HG02852 (cell line): ENCODE measurements around the gene CBX2.

Experiments
- ATAC-seq: cut with Tn5 transposase; IDR thresholded peaks from one replicate; pipeline ENCODE4 v1.9.1; 2021; ENCODE audit warnings: mild to moderate bottlenecking, moderate library complexity; ENCODE audit not compliant: unreplicated experiment

CBX2 gene

DNA sequence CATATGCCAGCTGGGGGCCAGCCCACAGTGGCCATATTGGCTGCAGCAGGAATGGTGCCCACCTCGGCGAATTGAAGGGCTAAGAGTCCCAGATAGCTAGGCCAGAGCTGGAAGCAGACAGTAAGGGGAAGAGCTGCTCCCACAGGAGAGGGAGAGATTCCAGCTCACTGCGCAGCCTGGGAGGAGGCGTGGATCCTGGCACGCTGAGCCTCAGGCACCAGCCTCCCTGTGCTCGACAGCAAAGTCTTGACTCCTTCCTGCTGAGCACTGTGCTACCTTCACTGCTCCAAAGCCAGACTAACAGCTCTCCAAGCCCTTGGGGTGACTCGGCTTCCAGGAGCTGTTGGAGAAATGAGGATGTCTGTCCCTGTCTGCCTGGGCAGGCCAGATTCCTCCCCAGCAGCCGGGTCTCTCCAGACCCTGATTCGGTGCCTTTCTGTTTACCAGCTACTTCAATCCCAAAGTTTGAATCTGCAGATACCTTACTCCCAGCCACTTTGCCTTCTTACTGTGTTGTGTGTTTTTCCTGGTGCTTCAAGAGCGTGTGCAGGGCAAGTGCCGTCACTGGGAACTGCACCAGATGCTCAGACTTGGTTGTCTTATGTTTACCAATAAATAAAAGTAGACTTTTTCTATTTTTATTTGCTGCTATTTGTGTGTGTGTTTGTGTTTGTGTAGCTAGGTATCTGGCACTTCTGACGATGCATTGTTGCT is 9.1 kb downstream of the CBX2 start:
- ATAC-seq = no peak

DNA sequence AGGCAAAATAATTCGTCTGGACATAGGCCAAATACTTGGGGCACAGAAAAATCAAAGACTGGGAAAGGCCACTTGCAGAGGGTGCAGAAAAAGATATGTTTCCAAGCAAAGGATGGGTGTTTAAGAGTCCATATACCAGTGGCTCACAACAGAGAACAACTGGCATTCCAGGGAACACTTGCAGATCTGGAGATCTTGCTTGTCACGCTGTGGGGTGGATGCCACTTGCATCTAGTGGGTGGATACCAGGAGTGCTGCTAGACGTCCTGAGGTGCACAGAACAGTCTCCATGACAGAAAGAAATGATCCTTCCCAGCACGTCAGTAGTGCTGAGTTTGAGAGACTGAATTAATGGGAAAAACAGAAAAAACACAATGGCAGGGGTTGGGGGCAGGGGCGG is 10.5 kb downstream of the CBX2 start:
- ATAC-seq = no peak

DNA sequence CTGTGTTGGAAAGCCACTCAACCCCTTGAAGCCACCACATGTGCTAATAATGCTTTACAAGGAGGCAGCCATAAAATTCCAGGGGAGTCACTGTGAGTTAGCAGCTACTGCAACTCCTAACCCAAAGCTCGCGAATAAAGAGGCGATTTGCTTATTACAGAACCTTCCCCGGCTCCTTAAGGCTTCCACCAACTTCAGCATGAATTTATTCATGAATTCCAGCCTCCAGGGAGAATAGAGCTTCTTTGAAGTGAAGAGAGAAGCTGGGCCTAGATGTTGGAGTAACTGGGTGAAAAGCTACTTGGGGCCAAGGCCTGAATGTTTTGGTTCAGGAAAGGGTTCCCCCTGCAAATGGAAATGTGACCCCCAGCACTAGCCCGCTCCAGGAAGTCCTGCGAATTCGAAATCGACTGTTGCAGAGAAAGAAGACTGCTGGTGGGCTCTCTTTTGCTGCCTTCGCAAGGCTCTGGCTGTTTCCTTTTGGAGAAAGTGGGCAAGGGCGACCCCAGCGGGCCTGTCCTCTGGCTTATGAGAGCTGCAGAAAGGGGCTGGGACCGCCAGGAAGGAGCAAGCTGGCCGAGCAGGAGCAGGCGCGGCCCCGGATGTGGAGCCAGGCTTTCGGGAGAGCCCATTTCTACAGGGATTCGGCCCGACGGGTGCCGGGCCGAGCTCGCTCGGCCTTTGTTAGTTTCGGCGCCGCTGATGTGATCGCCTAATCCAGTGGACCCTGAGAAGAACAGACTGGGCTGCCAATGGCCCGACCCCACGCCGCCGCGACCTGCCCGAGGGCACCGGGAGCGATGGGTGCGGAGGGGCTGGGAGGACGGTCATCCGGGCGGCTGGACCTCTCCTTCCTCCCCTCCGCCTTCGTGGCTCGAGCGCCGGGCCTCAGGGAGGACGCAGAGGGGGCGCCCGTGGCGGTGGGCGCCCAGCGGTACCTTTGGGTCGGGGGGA is 11.3 kb downstream of the CBX2 start:
- no peak for ATAC-seq

DNA sequence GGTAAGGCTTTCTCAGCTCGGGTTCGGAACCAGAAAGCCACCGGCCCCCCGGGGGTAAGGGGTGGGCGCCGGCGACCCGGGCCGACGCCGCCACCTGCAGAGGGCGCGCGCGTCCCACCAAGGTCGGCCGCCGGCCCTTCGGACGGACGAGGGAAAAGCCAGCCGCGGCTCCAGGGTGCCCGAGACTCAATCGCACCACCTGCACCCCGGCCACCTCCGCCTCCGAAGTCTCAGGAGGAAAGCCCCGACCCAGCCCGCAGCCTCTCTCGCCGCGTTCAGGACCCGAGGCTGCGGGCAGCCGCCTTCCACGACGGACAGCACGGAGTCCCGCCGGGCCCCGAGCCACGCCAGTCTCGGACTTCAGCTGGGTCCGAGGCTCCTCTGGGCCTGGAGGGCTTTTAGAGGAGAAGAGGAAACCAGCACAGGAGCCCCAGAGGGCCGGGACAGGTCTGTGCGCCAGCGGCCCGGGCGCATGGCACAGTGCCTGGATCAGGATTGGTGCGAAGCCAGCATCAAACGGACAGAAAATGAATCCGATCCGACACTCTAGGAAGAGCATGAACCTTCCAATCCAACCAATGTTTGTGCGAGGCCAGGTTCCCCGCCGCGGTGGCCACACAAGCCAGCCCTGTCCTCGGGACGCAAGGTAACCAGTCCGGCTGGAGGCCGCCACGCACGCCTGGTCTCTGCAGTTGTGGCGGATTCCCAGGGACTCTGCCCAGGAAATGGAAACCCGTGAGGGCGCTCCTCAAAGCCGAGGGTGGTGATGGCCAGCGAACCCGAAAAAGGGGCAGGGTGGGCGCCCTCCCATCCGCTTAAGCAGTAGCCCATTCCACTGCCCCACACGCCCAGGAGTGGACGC is 12.2 kb downstream of the CBX2 start:
- ATAC-seq = no peak

DNA sequence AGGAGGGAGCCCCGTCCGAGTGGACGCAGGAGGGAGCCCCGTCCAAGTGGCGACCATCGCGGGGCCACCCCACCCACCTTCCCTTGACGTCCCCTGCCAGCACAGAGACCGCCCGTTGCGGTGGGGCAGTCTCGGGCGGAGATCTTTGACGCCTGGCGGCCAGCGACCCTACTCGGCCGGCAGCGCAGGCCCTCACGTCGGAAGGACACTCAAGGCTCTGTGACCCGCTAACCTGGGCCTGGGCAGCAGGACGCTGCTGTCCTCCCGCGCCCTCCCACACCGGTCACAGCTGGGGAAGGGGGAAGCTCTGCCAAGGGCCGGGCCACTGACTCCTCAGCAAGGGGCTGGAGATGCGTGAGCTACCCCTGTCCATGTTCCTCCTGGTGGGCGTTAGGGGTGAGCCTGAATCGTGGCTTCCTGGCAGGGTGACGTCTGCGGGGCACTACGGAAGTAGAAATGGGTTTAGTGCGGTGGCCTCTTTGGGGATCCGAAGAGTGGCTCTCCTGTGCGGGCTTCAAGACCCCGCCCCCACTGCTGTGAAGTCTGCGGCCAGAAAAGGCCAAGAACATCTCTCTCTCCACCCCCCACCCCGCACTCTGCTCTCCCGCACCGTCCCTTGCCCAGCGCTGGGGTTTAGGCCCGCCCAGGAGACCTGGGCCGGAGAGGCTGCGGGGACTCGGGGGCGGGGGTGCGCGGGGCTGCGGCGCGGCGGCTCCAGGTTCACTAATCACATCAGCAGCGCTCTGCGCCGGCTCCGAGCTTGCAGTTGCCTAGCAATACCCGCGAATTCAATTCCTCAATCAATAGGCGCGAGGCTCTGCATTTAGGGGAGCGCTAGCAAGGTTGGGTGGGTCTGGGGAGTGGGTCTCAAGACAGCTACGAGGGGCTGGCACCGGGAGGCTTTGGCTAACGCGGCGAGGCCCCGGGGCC is 13.1 kb downstream of the CBX2 start:
- no peak for ATAC-seq

DNA sequence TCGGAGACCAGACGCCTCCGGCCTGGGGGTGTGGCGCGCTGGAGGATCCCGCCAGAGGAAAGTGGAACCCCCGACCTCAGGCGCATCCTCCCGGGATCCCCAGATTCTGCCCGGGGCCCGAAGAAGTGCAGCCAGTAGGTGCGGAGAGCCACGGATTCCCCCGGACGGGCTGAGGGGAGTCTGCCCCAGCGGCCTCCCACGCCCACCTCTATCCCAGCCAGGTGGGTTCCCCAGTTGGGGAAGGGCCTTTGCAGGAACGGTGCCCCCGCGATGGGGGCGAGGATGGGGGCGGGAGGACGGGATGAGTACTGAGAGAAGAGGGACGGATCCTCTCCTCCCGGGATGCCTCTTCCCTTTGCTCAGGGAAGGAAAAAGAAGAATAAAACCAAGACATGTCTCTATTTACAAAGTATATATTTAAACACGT is 13.8 kb downstream of the CBX2 start:
- ATAC-seq = no peak

DNA sequence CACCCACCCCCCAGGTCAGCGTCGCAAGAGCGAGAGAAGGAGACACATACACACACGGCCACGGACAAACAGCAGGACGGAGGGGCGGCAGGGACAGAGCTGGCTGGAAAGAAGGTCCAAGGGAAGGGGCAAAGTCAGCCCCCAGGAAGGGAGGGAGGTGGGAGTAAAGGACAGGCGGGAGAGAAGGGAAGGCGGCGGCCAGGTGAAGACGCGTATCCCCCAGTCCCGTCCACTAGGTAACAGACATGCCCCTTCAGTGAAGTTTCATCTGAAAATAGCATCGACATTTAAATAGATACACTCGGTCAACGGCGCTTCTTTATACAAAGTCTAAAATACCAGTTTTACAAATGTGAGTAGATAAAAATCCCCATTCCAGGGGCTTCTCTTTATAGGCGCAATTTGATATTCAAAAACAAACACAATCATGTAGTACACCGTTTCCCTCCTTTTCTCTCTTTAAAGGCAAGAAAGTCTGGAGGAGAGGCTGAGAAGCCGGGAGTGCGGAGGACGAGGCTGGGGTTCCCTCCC is 14.5 kb downstream of the CBX2 start:
- ATAC-seq = no peak

DNA sequence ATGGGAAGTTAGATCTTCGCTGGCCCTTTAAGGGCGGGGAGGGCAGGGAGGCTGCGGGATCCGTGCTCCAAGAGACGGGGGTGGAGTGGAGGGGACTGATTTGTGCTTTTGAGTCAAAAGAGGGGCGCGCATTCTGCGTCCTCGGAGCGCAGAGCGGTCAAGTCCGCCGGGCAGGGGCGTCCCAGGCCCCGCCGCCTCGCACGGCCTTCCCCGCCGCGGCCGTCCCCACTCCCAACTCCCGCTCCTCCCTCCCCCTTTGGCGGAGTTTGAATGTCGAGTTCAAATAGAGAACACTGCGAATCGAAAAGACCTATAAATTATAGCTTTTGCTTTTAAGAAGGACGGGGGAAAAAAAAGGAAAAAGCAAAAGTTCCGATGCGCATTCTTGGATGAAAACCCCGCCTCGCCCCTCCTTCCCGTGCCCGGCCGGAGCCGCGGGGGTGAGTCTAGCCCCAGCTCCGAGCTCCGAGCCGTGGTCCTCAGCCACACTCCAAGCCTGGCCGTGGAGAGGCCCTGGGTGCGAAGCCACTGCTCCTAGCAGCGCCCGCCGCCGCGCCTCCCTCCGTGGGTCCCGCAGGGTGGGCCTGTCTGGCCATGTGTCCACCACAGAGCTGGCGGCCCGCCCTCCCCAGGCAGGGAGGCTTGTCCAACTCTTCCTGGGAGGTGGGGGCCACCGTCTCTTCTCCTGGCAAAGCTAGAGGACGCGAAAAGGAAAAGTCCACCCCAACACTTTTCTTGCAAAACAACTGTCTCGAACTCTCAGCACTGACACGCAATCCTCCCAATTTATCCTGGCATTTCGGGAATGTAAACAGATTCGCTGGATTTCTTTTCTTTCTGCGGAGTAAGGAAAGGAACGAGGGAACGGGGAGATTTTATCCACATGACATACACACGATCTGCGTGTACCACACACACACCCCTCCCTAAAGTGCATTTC is 15.3 kb downstream of the CBX2 start:
- no peak for ATAC-seq

DNA sequence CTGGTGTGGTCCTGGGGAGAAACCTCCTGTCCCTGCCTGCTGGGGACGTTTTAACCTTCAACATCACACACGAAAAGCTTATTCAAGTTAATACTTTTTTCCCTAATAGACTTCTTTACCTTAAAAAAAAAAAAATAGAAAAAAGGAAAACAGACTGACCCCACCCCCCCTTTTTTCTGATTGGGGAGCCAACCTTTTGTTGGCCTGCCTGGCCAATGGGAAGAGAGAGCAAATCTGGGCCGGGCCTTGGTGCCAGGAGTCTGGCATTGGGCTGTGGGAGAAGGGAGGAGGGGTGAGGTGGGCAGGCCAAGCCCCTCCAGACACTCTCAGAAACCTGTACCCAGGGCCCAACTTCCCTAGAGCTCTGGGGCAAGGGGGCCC is 16.0 kb downstream of the CBX2 start:
- ATAC-seq = no peak

DNA sequence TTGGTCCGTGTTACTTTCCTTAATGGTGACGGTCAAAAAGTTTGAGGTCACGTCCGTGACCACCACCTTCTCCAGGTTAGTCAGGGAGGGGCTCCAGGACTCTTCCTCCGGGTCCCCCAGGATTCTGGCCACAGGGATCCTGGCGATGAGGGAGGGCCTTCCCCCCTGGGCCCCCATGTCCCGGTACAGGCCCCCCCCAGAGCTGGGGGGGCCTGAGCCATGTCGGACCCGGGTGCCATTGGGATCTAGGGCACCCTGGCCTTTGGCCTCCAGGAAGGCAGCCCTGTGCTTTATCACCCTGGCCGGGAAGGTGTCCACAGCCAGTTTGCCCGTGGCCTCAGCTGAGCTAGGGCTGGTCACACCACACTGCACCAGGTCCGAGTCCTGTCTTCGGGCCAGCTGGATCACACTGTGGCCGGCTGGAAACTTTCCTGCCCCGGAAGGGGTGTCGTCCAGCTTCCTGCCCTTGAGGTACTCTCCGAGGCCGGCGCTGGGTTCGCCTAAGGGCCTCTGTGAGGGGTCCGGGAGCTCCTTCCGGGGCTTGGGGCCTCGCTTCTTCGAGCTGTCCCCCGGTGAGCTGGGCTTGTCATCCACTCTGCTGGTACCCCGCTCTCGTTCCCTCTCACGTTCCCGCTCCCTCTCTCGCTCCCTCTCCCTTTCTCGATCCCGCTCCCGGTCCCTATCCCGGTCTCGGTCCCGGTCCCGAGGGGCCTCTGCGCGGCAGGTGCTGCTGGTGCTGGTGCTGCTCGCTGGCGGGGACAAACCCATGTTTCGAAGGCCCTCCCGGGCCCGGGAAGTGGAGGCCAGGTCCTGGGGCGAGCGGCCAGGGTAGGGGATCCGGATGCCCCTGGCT is 16.9 kb downstream of the CBX2 start:
- ATAC-seq = no peak

DNA sequence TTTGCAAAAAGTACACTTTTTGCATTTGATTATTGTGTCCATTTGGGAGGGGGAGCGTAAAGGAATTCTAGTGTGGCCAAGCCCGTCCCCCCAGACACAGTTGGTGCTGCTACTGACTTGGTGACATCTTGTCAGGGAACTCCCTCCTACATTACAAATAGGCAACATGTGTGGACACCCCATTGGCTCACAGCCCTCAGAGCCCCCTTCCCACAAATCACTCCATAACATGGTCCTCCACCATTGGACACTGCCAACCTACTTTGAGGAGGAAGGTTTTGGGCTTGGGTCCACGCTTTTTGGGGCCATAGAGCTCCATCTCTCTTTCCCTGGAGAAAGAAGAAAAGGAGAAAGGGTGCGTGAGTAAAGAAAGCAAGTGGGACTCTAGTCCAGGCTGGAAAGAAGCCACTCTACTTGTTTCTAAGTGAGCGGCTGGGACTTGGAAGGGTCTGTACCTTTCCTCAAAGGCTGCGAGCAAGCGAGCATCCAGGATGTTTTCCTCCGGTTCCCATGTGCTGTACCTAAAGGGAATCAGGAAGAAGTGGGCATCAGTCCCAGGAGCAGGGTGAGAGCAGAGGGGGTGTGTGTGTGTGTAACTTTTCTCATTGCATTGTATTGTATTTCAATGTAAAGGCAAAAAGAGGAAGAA is 18.0 kb downstream of the CBX2 start:
- ATAC-seq = no peak

DNA sequence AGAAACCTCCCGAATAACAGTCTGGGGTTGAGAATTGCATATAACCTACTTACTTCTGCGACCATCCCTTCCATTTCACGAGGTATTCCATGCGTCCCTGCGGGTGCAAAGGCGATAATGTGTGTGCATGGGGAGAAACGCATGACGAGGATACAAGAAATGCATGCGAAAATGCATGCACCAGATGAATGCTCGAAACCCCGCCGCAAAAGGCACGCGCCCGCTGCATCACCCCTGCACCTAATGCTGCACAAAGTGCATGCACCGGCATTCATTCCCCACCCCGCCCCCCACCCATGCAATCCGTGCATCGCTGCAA is 18.5 kb downstream of the CBX2 start:
- ATAC-seq = no peak

DNA sequence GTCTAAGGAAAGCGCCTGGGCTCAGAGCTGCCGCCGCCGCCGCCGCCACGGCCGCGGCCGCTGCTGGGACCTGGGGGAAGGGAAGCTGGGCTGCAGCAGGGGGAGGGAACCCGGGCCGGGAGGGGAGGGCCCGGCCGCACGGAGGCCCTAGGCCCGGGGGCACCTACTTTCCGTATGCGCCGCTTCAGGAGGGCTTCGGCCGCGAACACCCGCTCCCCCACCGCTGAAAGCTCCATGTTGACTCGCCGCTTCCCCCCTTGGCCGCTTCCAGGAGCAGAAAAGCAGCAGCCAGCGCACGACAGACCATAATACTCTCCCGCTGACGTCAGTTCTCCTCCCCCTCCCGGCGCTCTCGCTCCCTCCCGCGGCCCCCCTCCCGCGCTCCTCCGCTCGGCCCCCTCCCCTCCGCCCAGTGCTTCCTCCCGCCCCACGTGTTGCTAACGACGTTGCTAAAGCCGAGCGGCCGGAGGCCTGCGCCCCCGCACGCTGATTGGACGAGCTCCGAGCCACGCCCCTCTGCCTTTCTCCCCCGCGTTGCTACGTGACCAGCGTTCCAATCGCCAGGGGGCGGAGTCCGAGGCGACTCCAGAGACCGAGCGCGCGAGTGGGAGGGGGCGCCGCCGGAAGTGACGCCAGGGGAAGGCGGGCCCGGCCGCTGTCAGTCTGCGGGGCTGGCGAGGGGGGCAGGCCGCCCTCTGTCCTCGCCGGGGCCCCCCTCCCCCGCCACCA is 19.0 kb downstream of the CBX2 start, which contains the start of gene CBX8:
Gene CBX8 (minus strand): TSS at position 315 of the 729 bp plus-strand sequence. CDS start 79 bp downstream, at position 236.
- peak; percentile 83 for ATAC-seq

DNA sequence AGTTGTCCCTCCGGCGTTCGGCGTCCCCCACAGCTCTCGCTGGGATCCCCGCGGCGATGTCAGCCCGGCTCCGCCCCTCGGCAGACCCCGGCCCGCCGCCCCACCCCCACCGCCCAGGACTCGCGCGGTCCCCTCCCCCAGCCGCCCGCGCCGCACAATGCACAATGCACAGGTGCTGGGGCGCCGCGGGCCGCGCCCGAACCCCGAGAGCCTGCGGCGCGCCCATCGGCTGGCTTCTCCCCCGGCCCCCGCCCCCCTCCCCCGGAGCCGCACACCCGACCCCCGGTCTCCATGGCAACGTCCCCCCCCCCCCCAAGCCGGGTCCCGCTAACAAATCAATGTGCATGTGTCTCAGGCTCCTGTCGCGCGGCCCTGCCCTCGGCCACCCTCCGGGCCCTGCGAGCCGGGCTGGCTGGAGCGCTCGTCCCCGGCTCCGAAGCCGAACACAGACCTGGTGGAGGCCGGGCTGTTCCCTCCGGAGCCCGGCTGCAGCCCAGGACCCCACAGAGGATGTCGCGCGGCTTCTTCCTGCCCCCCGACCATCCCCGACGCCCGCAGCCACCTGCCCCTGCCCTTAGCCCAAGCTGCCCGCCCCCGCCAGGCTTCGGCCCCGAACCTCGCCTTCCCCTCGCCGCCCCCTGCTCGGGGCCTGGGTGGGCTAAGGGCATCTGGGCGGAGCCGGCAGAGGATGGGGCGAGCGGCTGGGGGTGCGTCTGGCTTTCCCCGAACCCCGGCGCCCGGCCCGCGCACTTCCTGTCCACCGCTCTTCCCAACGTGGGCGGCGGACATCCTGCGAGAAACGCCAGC is 19.7 kb downstream of the CBX2 start:
- ATAC-seq = no peak

DNA sequence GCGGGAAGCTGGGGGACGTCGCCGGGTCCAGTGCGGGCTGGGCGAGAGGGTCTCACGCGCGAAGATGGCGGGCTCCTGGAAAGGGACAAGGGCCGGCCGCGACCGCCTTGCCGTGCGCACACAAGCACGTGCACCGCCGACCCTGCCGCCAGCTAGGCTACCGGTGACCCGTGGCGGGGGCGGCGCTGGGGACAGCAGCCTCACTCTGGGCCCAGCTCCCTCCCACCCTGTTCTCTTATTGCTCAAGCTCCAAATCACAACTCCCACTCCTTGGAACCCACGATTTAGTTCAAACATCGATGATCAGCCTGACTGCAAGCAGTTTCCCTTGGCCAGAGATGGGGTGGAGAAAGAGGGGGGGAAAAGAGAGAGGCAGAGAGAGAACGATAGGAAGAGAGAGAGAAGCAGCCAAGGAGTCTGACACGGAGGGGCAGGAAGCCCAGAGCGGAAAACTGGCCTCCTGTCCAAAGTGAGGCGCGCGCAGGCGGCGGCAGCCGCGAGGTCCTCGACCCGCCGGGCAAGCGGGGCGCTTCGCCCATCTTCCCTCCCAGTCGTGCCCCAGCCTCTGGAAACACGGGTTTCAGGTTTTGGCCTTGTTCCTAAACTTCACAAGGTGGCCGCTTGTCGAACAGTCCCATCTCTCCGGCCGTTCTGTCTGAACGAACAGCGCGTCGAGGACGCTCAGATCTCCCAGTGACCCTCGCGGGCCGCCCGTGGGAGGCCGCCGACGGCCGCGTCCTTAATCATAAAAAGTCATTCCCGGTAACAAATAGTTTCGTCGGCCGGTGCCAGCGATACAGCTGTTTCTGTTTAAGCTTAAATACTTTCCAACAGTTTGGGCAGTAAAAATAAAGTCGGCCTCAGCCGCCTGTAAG is 20.6 kb downstream of the CBX2 start:
- ATAC-seq = no peak
